CD14-positive monocyte (primary cell): ENCODE results near the gene PRRT2. TPM values are rescaled to one million over a fixed set of nuclear protein-coding genes. Genes with fewer than 3 reads are reported as not detected.
A peak's percentile ranks its signal among the peaks of the same experiment; 100 is the strongest.

Experiments used
- DNase-seq, 3 donors: peaks; one replicate each; pipeline ENCODE4 v3.0.0-alpha.2; 2011 to 2022
- H2AFZ ChIP-seq: 2 replicates; pipeline ENCODE4 v1.6.0; 2012; ENCODE audit warnings: mild to moderate bottlenecking, low read depth, low read length, inconsistent platforms; ENCODE audit not compliant: insufficient read depth, poor library complexity, severe bottlenecking
- H3K27ac ChIP-seq, 2 donors: 1 replicate in 1 of 2; 2 replicates in 1 of 2; pipeline ENCODE4 v1.5.1; 2012 to 2013; ENCODE audit warnings: low read length in 2 of 2, control low read depth in 1 of 2, inconsistent platforms in 1 of 2, low read depth in 1 of 2, mild to moderate bottlenecking in 1 of 2
- H3K27me3 ChIP-seq, 2 donors: one replicate each; pipeline versions ENCODE4 v1.6.0 to v1.6.1; 2011 to 2013; ENCODE audit warnings: low read length in 2 of 2; ENCODE audit not compliant: control insufficient read depth in 2 of 2, insufficient read depth in 2 of 2
- H3K36me3 ChIP-seq, 2 donors: replicated peaks in 1 of 2; 1 replicate in 1 of 2; 2 replicates in 1 of 2; pipeline versions ENCODE4 v1.5.1 to v1.6.1; 2012 to 2013; ENCODE audit warnings: low read length in 2 of 2, control low read depth in 1 of 2, inconsistent platforms in 1 of 2, mild to moderate bottlenecking in 1 of 2; ENCODE audit not compliant: insufficient read depth in 2 of 2, control insufficient read depth in 1 of 2
- H3K4me1 ChIP-seq, 2 donors: 1 replicate in 1 of 2; 2 replicates in 1 of 2; pipeline versions ENCODE4 v1.5.1 to v1.6.1; 2012 to 2013; ENCODE audit warnings: low read length in 2 of 2, control low read depth in 1 of 2, inconsistent platforms in 1 of 2, mild to moderate bottlenecking in 1 of 2, moderate library complexity in 1 of 2; ENCODE audit not compliant: insufficient read depth in 2 of 2, control insufficient read depth in 1 of 2
- H3K4me2 ChIP-seq: replicated peaks from 2 replicates; pipeline ENCODE3; 2012; ENCODE audit warnings: low read length, moderate library complexity, mild to moderate bottlenecking; ENCODE audit not compliant: poor library complexity, severe bottlenecking; ENCODE audit errors: extremely low read depth
- H3K4me3 ChIP-seq, 3 experiments: fragments of 200-600 bp in 1 of 3; sonication (generic) in 1 of 3; replicated peaks in 1 of 3; 1 replicate in 2 of 3; 2 replicates in 1 of 3; pipeline ENCODE4 v1.5.1; 2011 to 2013; ENCODE audit warnings: low read length in 3 of 3, mild to moderate bottlenecking in 3 of 3, control low read depth in 2 of 3, low read depth in 2 of 3, inconsistent platforms in 1 of 3, moderate library complexity in 1 of 3
- H3K79me2 ChIP-seq: 2 replicates; pipeline ENCODE4 v1.6.0; 2012; ENCODE audit warnings: mild to moderate bottlenecking, control low read depth, inconsistent platforms, low read length, moderate library complexity; ENCODE audit not compliant: insufficient read depth
- H3K9ac ChIP-seq: 2 replicates; pipeline ENCODE4 v1.6.0; 2017; ENCODE audit warnings: low read length, mild to moderate bottlenecking; ENCODE audit not compliant: insufficient read depth, poor library complexity, severe bottlenecking
- H3K9me3 ChIP-seq, 2 donors: replicated peaks in 1 of 2; 1 replicate in 1 of 2; 2 replicates in 1 of 2; pipeline versions ENCODE4 v1.5.1 to v1.6.1; 2012 to 2013; ENCODE audit warnings: low read length in 2 of 2, control low read depth in 1 of 2; ENCODE audit not compliant: control insufficient read depth in 1 of 2, insufficient read depth in 1 of 2
- H4K20me1 ChIP-seq: 2 replicates; pipeline ENCODE4 v1.6.0; 2012; ENCODE audit warnings: mild to moderate bottlenecking, low read length, control low read depth, moderate library complexity; ENCODE audit not compliant: insufficient read depth
- H3K27ac Mint-ChIP-seq, 7 donors: one replicate each; pipeline ENCODE4 v1.8.0; 2020; ENCODE audit warnings: mild to moderate bottlenecking in 7 of 7, mixed read lengths in 7 of 7, moderate library complexity in 6 of 7, inconsistent platforms in 2 of 7
- H3K27me3 Mint-ChIP-seq, 3 donors: one replicate each; pipeline ENCODE4 v1.8.0; 2021 to 2022; ENCODE audit warnings: low read depth in 3 of 3, mild to moderate bottlenecking in 3 of 3, mixed read lengths in 3 of 3, moderate library complexity in 3 of 3, inconsistent platforms in 1 of 3
- H3K36me3 Mint-ChIP-seq, 2 donors: one replicate each; pipeline ENCODE4 v1.8.0; 2020; ENCODE audit warnings: mixed read lengths in 2 of 2, inconsistent platforms in 1 of 2, mild to moderate bottlenecking in 1 of 2
- H3K4me1 Mint-ChIP-seq: one replicate; pipeline ENCODE4 v1.8.0; 2020; ENCODE audit warnings: mild to moderate bottlenecking, mixed read lengths
- H3K4me3 Mint-ChIP-seq, 2 donors: one replicate each; pipeline ENCODE4 v1.8.0; 2020; ENCODE audit warnings: mild to moderate bottlenecking in 2 of 2, mixed read lengths in 2 of 2, moderate library complexity in 1 of 2
- H3K9me3 Mint-ChIP-seq, 7 donors: one replicate each; pipeline ENCODE4 v1.8.0; 2020 to 2022; ENCODE audit warnings: mixed read lengths in 7 of 7, mild to moderate bottlenecking in 6 of 7, moderate library complexity in 6 of 7, inconsistent platforms in 2 of 7
- WGBS: methylation state at CpG from one replicate; pipeline ENCODE4 v1.1.5; 2013; ENCODE audit warnings: missing lambda C conversion rate; ENCODE audit not compliant: insufficient coverage; 5-methylcytosine and 5-hydroxymethylcytosine counted together
- intact Hi-C, 2 donors: fragments of 100-400 bp; cut with micrococcal nuclease; formaldehyde crosslinking; loops; one replicate each; pipeline versions ENCODE4 v1.15.0 to v1.15.1; 2023
- polyA plus RNA-seq, 3 donors: library from polyadenylated mRNA; depleted of rRNA in 1 of 3; unstranded in 2 of 3; stranded (reverse) in 1 of 3; fragments of 300-500 nt in 2 of 3; fragments of >200 nt in 1 of 3; fragmentation: Illumina TruSeq in 2 of 3; gene quantifications; 1 replicate in 2 of 3; 2 replicates in 1 of 3; pipeline ENCODE4 v1.2.3, GENCODE V29; 2012 to 2021
- TF ChIP-seq, protein P1 (sequence below): fragments of 200-600 bp; IDR thresholded peaks from one replicate; pipeline ENCODE4 v1.8.0; 2022; ENCODE audit warnings: antibody characterized with exemption, mild to moderate bottlenecking

PRRT2 gene
- polyA plus RNA-seq, 3 donors, result 0.04 TPM; not detected in 2

GRCh38 chr16:29774730-29775129 is 37.3 kb upstream of the PRRT2 start:
- no peaks in the 10 kb centered on the region for H3K36me3 ChIP-seq
- no peak overlapping the region for H2AFZ ChIP-seq
- H3K4me1 Mint-ChIP-seq, result peaks cover 31% of the 10 kb centered on the region
- WGBS, result 100% methylated on average over 3 of the region's 5 CpGs
- H3K36me3 Mint-ChIP-seq, result no peaks in the 10 kb centered on the region
- H3K4me2 ChIP-seq, result no peak overlapping the region
- no peak for DNase-seq
- H3K9me3 ChIP-seq, result no peaks in the 10 kb centered on the region
- intact Hi-C loops, result no loop called here
- no peaks in the 10 kb centered on the region for H4K20me1 ChIP-seq
- no peak overlapping the region for H3K4me3 Mint-ChIP-seq
- no peaks in the 10 kb centered on the region for H3K27me3 ChIP-seq
- no peaks in the 10 kb centered on the region for H3K79me2 ChIP-seq
- peak overlapping the region in 3 of 7 donors; percentile 7 to 58 (median 44) for H3K27ac Mint-ChIP-seq
- H3K4me1 ChIP-seq, result peaks cover 25 to 27% of the 10 kb centered on the region in 2 donors
- H3K4me3 ChIP-seq, result no peak overlapping the region
- H3K9ac ChIP-seq, result no peak overlapping the region
- H3K27ac ChIP-seq, result no peak overlapping the region
- TF ChIP-seq, protein P1, sequence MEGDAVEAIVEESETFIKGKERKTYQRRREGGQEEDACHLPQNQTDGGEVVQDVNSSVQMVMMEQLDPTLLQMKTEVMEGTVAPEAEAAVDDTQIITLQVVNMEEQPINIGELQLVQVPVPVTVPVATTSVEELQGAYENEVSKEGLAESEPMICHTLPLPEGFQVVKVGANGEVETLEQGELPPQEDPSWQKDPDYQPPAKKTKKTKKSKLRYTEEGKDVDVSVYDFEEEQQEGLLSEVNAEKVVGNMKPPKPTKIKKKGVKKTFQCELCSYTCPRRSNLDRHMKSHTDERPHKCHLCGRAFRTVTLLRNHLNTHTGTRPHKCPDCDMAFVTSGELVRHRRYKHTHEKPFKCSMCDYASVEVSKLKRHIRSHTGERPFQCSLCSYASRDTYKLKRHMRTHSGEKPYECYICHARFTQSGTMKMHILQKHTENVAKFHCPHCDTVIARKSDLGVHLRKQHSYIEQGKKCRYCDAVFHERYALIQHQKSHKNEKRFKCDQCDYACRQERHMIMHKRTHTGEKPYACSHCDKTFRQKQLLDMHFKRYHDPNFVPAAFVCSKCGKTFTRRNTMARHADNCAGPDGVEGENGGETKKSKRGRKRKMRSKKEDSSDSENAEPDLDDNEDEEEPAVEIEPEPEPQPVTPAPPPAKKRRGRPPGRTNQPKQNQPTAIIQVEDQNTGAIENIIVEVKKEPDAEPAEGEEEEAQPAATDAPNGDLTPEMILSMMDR, result no peak
- H3K9me3 Mint-ChIP-seq, result peaks cover 0 to 2% (median 0%) of the 10 kb centered on the region in 7 donors
- peaks cover 0 to 8% (median 4%) of the 10 kb centered on the region in 3 donors for H3K27me3 Mint-ChIP-seq

- Histone ChIP-seq H2AFZ (no peak overlapping the region), H4K20me1 (no peaks in the 10 kb centered on the region), H3K9ac (no peak overlapping the region), H3K4me3 (no peak overlapping the region), H3K27me3 (no peaks in the 10 kb centered on the region), H3K4me2 (no peak overlapping the region), H3K27ac (no peak overlapping the region), H3K79me2 (no peaks in the 10 kb centered on the region), H3K9me3 (no peaks in the 10 kb centered on the region), H3K36me3 (no peaks in the 10 kb centered on the region), H3K4me1 (peaks cover 20% of the 10 kb centered on the region in 2 donors)
- Mint-ChIP-seq H3K4me1 (peaks cover 24% of the 10 kb centered on the region), H3K27ac (peak overlapping the region in 1 of 7 donors; percentile 48), H3K9me3 (peaks cover 0 to 2% (median 0%) of the 10 kb centered on the region in 7 donors), H3K4me3 (no peak overlapping the region), H3K27me3 (peaks cover 0 to 8% (median 4%) of the 10 kb centered on the region in 3 donors), H3K36me3 (no peaks in the 10 kb centered on the region)
- intact Hi-C loops, result no loop called here
- 100% methylated on average over 1 of the region's 4 CpGs for WGBS
- TF ChIP-seq, protein P1, result no peak
- DNase-seq, result no peak
These were observed 36.1 kb upstream of the PRRT2 start for GRCh38 chr16:29775742-29776408.
